ENCODE results near the gene SMC6. TPM values are rescaled to one million over a fixed set of nuclear protein-coding genes. Genes with fewer than 3 reads are reported as not detected.

Gene SMC6
- total RNA-seq (10 to 100 TPM; 13.8 to 34.8 TPM), polyA plus RNA-seq (1 to 10 TPM; 6.9 to 7.4 TPM)
- long read RNA-seq, donor 1, full-length matches to known transcripts = 1 of 25 reads
- long read RNA-seq, donor 1, partial matches to known transcripts = 24 of 25 reads
- long read RNA-seq, donor 1, other reads (novel, unspliced or antisense) = 0 of 25 reads
- long read RNA-seq, donor 2, partial matches to known transcripts = 0 of 1 reads
- long read RNA-seq, donor 2, other reads (novel, unspliced or antisense) = 0 of 1 reads
- long read RNA-seq, donor 3 = 0 reads
- long read RNA-seq, donor 4 = 0 reads
- long read RNA-seq, donor 5, full-length matches to known transcripts = 3 of 28 reads
- long read RNA-seq, donor 5, partial matches to known transcripts = 25 of 28 reads
- long read RNA-seq, donor 5, other reads (novel, unspliced or antisense) = 0 of 28 reads

GRCh38 chr2:17753803-17754663, at the start of gene SMC6, which contains the start of gene GEN1:
Gene SMC6 (minus strand): TSS chr2:17753810. CDS start chr2:17745946, 7,864 bp downstream.
Gene GEN1 (plus strand): TSS chr2:17754138. CDS start chr2:17759944, 5,806 bp downstream.
- Histone ChIP-seq H3K4me1 (ENCODE audit: control insufficient read depth in 5 of 5, insufficient read depth in 5 of 5, low read length in 5 of 5) (peaks cover 0 to 29% (median 11%) of the 10 kb centered on the region in 5 donors), H3K36me3 (ENCODE audit: control insufficient read depth in 4 of 4, insufficient read depth in 4 of 4, low read length in 4 of 4) (no peaks in the 10 kb centered on the region), H3K4me3 (peak within 1 kb of the TSS; percentile 91), H3K9ac (ENCODE audit: insufficient read depth in 1 of 2, low read length in 2 of 2) (peak within 1 kb of the TSS; percentile 76 to 84), H3K9me3 (ENCODE audit: control insufficient read depth in 4 of 4, insufficient read depth in 3 of 4, low read length in 3 of 4) (no peaks in the 10 kb centered on the region), H3K27ac (ENCODE audit: low read depth in 1 of 2, low read length in 1 of 2) (peak within 1 kb of the TSS; percentile 97), H3K27me3 (ENCODE audit: control insufficient read depth in 3 of 3, insufficient read depth in 3 of 3, low read length in 2 of 3) (no peaks in the 10 kb centered on the region)
- DNase-seq (peak; percentile 94 to 95 (median 95)), ATAC-seq (ENCODE audit: insufficient read depth, low FRiP score) (peak; percentile 94)
- TF ChIP-seq CTCF (IDR thresholded peaks at IDR 0.05; ENCODE audit: control extremely low read depth, extremely low read depth) = no peak
- 0% methylated on average over 71 to 76 of the region's 76 CpGs for WGBS, 2 donors

GRCh38 chr2:17800693-17801458, 47.3 kb upstream of the SMC6 start:
- Histone ChIP-seq H3K4me1 (ENCODE audit: control insufficient read depth in 5 of 5, insufficient read depth in 5 of 5, low read length in 5 of 5) (peaks cover 0 to 3% (median 3%) of the 10 kb centered on the region in 5 donors), H3K9ac (ENCODE audit: insufficient read depth in 1 of 2, low read length in 2 of 2) (no peak overlapping the region), H3K36me3 (ENCODE audit: control insufficient read depth in 4 of 4, insufficient read depth in 4 of 4, low read length in 4 of 4) (no peaks in the 10 kb centered on the region), H3K4me3 (no peak overlapping the region), H3K9me3 (ENCODE audit: control insufficient read depth in 4 of 4, insufficient read depth in 3 of 4, low read length in 3 of 4) (no peaks in the 10 kb centered on the region), H3K27me3 (ENCODE audit: control insufficient read depth in 3 of 3, insufficient read depth in 3 of 3, low read length in 2 of 3) (no peaks in the 10 kb centered on the region), H3K27ac (ENCODE audit: low read depth in 1 of 2, low read length in 1 of 2) (no peak overlapping the region)
- peak in 1 of 3 donors; percentile 26 for DNase-seq
- no peak for ATAC-seq (ENCODE audit: insufficient read depth, low FRiP score)
- no peak for TF ChIP-seq CTCF (IDR thresholded peaks at IDR 0.05; ENCODE audit: control extremely low read depth, extremely low read depth)
- 93 to 96% methylated on average over 1 of the region's 1 CpG for WGBS, 2 donors

GRCh38 chr2:17800219-17800618, 46.6 kb upstream of the SMC6 start:
- peak; percentile 66 to 73 (median 68) for DNase-seq
- TF ChIP-seq CTCF (IDR thresholded peaks at IDR 0.05; ENCODE audit: control extremely low read depth, extremely low read depth) = no peak
- no peaks in the 10 kb centered on the region for H3K9me3 ChIP-seq (ENCODE audit: control insufficient read depth in 4 of 4, insufficient read depth in 3 of 4, low read length in 3 of 4)
- ATAC-seq (ENCODE audit: insufficient read depth, low FRiP score) = no peak
- no peaks in the 10 kb centered on the region for H3K36me3 ChIP-seq (ENCODE audit: control insufficient read depth in 4 of 4, insufficient read depth in 4 of 4, low read length in 4 of 4)
- 66 to 69% methylated on average over 5 of the region's 5 CpGs for WGBS, 2 donors
- H3K27ac ChIP-seq (ENCODE audit: low read depth in 1 of 2, low read length in 1 of 2) = no peak overlapping the region
- no peaks in the 10 kb centered on the region for H3K27me3 ChIP-seq (ENCODE audit: control insufficient read depth in 3 of 3, insufficient read depth in 3 of 3, low read length in 2 of 3)
- H3K4me3 ChIP-seq = no peak overlapping the region
- peaks cover 0 to 3% (median 3%) of the 10 kb centered on the region in 5 donors for H3K4me1 ChIP-seq (ENCODE audit: control insufficient read depth in 5 of 5, insufficient read depth in 5 of 5, low read length in 5 of 5)
- no peak overlapping the region for H3K9ac ChIP-seq (ENCODE audit: insufficient read depth in 1 of 2, low read length in 2 of 2)
